Adrenal gland (tissue), 5 donors: ENCODE results near the gene FIBIN.

Experiments
- POLR2A ChIP-seq, 2 donors: fragments of 450-650 bp; IDR thresholded peaks; one replicate each; pipeline ENCODE4 v1.6.1; 2017; ENCODE audit warnings: antibody characterized with exemption in 2 of 2, mild to moderate bottlenecking in 2 of 2, moderate library complexity in 1 of 2
- TF ChIP-seq, protein P1 (sequence below), 6 experiments: fragments of 450-650 bp in 4 of 6; fragments of 200-600 bp in 2 of 6; sonication (generic) in 1 of 6; IDR thresholded peaks; 1 replicate in 5 of 6; 2 replicates in 1 of 6; pipeline versions ENCODE4 v1.5.1 to v1.8.0; 2016 to 2021; ENCODE audit warnings: antibody characterized with exemption in 6 of 6, mild to moderate bottlenecking in 2 of 6, moderate library complexity in 1 of 6
- donor health status: DM: no; HTN: no; CAD: no.

DNA sequence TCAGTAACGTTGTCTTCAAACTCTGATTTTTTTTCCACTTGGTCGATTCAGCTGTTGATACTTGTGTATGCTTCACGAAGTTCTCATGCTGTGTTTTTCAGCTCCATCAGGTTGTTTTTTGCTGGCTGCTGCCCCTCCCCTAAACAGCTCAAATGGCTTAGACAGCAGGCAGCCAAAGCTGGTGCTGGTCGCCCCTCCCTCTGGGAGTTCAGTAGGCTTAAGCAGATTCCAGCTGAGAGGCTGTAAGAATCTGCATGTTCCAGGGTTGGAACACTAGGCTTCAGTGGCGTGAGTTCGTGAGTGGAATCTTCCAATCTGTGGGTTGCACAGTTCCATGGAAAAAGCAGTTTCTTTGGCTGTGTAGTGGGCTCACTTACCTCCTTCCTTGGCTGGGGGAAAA is 10.3 kb upstream of the FIBIN start:
- TF ChIP-seq, protein P1, sequence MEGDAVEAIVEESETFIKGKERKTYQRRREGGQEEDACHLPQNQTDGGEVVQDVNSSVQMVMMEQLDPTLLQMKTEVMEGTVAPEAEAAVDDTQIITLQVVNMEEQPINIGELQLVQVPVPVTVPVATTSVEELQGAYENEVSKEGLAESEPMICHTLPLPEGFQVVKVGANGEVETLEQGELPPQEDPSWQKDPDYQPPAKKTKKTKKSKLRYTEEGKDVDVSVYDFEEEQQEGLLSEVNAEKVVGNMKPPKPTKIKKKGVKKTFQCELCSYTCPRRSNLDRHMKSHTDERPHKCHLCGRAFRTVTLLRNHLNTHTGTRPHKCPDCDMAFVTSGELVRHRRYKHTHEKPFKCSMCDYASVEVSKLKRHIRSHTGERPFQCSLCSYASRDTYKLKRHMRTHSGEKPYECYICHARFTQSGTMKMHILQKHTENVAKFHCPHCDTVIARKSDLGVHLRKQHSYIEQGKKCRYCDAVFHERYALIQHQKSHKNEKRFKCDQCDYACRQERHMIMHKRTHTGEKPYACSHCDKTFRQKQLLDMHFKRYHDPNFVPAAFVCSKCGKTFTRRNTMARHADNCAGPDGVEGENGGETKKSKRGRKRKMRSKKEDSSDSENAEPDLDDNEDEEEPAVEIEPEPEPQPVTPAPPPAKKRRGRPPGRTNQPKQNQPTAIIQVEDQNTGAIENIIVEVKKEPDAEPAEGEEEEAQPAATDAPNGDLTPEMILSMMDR (IDR thresholded peaks at IDR 0.05): no peak
- no peak for TF ChIP-seq POLR2A (IDR thresholded peaks at IDR 0.05)
